ENCODE measurements around the gene GPR82.

The GPR82 gene

GRCh38 chrX:41730081-41730480 is 6.1 kb downstream of the GPR82 start:
- Histone ChIP-seq H3K9me3 (no peaks in the 10 kb centered on the region), H3K4me1 (peaks cover 7% of the 10 kb centered on the region), H3K27me3 (ENCODE audit: low read depth) (no peaks in the 10 kb centered on the region), H3K36me3 (replicated peaks) (no peaks in the 10 kb centered on the region), H3K4me3 (no peak overlapping the region)
- in situ Hi-C loops (cut with MboI; ENCODE audit: low sequenced_read_pairs): no loop called here
- DNase-seq (ENCODE audit: low spot score in 2 of 2): no peak

GRCh38 chrX:41732260-41732659 is 8.3 kb downstream of the GPR82 start:
- in situ Hi-C loops (cut with MboI; ENCODE audit: low sequenced_read_pairs): no loop called here
- Histone ChIP-seq H3K36me3 (replicated peaks) (no peaks in the 10 kb centered on the region), H3K9me3 (no peaks in the 10 kb centered on the region), H3K27me3 (ENCODE audit: low read depth) (no peaks in the 10 kb centered on the region), H3K4me1 (peaks cover 10% of the 10 kb centered on the region), H3K4me3 (no peak overlapping the region)
- no peak for DNase-seq (ENCODE audit: low spot score in 2 of 2)

- no peak for DNase-seq (ENCODE audit: low spot score in 2 of 2)
- peaks cover 10% of the 10 kb centered on the region for H3K4me1 ChIP-seq
- H3K9me3 ChIP-seq: no peaks in the 10 kb centered on the region
- H3K27me3 ChIP-seq (ENCODE audit: low read depth): no peaks in the 10 kb centered on the region
- in situ Hi-C loops (cut with MboI; ENCODE audit: low sequenced_read_pairs): no loop called here
- no peaks in the 10 kb centered on the region for H3K36me3 ChIP-seq (replicated peaks)
- H3K4me3 ChIP-seq: no peak overlapping the region
Observed at GRCh38 chrX:41733939-41734338, 10.0 kb downstream of the GPR82 start.

GRCh38 chrX:41734530-41734929 is 10.5 kb downstream of the GPR82 start:
- DNase-seq (ENCODE audit: low spot score in 2 of 2): peak; percentile 40 to 49
- H3K4me1 ChIP-seq: peaks cover 10% of the 10 kb centered on the region
- no peaks in the 10 kb centered on the region for H3K27me3 ChIP-seq (ENCODE audit: low read depth)
- H3K4me3 ChIP-seq: no peak overlapping the region
- in situ Hi-C loops (cut with MboI; ENCODE audit: low sequenced_read_pairs): no loop called here
- H3K9me3 ChIP-seq: no peaks in the 10 kb centered on the region
- no peaks in the 10 kb centered on the region for H3K36me3 ChIP-seq (replicated peaks)

- Histone ChIP-seq H3K4me3 (no peak overlapping the region), H3K4me1 (peaks cover 28% of the 10 kb centered on the region), H3K36me3 (replicated peaks) (no peaks in the 10 kb centered on the region), H3K27me3 (ENCODE audit: low read depth) (no peaks in the 10 kb centered on the region), H3K9me3 (no peaks in the 10 kb centered on the region)
- DNase-seq (ENCODE audit: low spot score in 2 of 2): no peak
- in situ Hi-C loops (cut with MboI; ENCODE audit: low sequenced_read_pairs): no loop called here
Observed at GRCh38 chrX:41737065-41737464, 13.1 kb downstream of the GPR82 start.

GRCh38 chrX:41739871-41740270 is 15.9 kb downstream of the GPR82 start:
- no peak for DNase-seq (ENCODE audit: low spot score in 2 of 2)
- in situ Hi-C loops (cut with MboI; ENCODE audit: low sequenced_read_pairs): no loop called here
- Histone ChIP-seq H3K4me3 (no peak overlapping the region), H3K4me1 (peaks cover 21% of the 10 kb centered on the region), H3K36me3 (replicated peaks) (no peaks in the 10 kb centered on the region), H3K9me3 (no peaks in the 10 kb centered on the region), H3K27me3 (ENCODE audit: low read depth) (no peaks in the 10 kb centered on the region)

- H3K9me3 ChIP-seq: no peaks in the 10 kb centered on the region
- no peaks in the 10 kb centered on the region for H3K36me3 ChIP-seq (replicated peaks)
- DNase-seq (ENCODE audit: low spot score in 2 of 2): no peak
- H3K4me3 ChIP-seq: no peak overlapping the region
- H3K27me3 ChIP-seq (ENCODE audit: low read depth): no peaks in the 10 kb centered on the region
- peaks cover 3% of the 10 kb centered on the region; the same call in 1 of the 2 replicates for H3K4me1 ChIP-seq
- in situ Hi-C loops (cut with MboI; ENCODE audit: low sequenced_read_pairs): loop anchor here (25.0 kb wide), 1 partner anchor 188 kb away; no protein-coding TSS in a partner anchor
Observed at GRCh38 chrX:41750716-41751115, 26.7 kb downstream of the GPR82 start.

GRCh38 chrX:41758401-41758800 is 34.4 kb downstream of the GPR82 start:
- Histone ChIP-seq H3K4me1 (peaks cover 22% of the 10 kb centered on the region), H3K4me3 (no peak overlapping the region), H3K27me3 (ENCODE audit: low read depth) (no peaks in the 10 kb centered on the region), H3K9me3 (no peaks in the 10 kb centered on the region), H3K36me3 (replicated peaks) (no peaks in the 10 kb centered on the region)
- DNase-seq (ENCODE audit: low spot score in 2 of 2): peak; percentile 55 to 61
- in situ Hi-C loops (cut with MboI; ENCODE audit: low sequenced_read_pairs): loop anchor here (25.0 kb wide), 1 partner anchor 196 kb away; no protein-coding TSS in a partner anchor

- in situ Hi-C loops (cut with MboI; ENCODE audit: low sequenced_read_pairs): loop anchor here (25.0 kb wide), 1 partner anchor 198 kb away; no protein-coding TSS in a partner anchor
- no peak overlapping the region for H3K4me3 ChIP-seq
- no peaks in the 10 kb centered on the region for H3K36me3 ChIP-seq (replicated peaks)
- H3K4me1 ChIP-seq: peaks cover 22% of the 10 kb centered on the region
- no peaks in the 10 kb centered on the region for H3K27me3 ChIP-seq (ENCODE audit: low read depth)
- no peaks in the 10 kb centered on the region for H3K9me3 ChIP-seq
- DNase-seq (ENCODE audit: low spot score in 2 of 2): peak; percentile 46 to 61
Observed at GRCh38 chrX:41759817-41760216, 35.8 kb downstream of the GPR82 start.

- DNase-seq (ENCODE audit: low spot score in 2 of 2): no peak
- peaks cover 22% of the 10 kb centered on the region for H3K4me1 ChIP-seq
- in situ Hi-C loops (cut with MboI; ENCODE audit: low sequenced_read_pairs): loop anchor here (25.0 kb wide), 1 partner anchor 199 kb away; no protein-coding TSS in a partner anchor
- no peaks in the 10 kb centered on the region for H3K36me3 ChIP-seq (replicated peaks)
- H3K4me3 ChIP-seq: no peak overlapping the region
- no peaks in the 10 kb centered on the region for H3K27me3 ChIP-seq (ENCODE audit: low read depth)
- H3K9me3 ChIP-seq: no peaks in the 10 kb centered on the region
Observed at GRCh38 chrX:41761169-41761568, 37.2 kb downstream of the GPR82 start.

GRCh38 chrX:41761702-41762101 is 37.7 kb downstream of the GPR82 start:
- Histone ChIP-seq H3K36me3 (replicated peaks) (no peaks in the 10 kb centered on the region), H3K4me1 (peaks cover 22% of the 10 kb centered on the region), H3K9me3 (no peaks in the 10 kb centered on the region), H3K4me3 (no peak overlapping the region), H3K27me3 (ENCODE audit: low read depth) (no peaks in the 10 kb centered on the region)
- in situ Hi-C loops (cut with MboI; ENCODE audit: low sequenced_read_pairs): loop anchor here (25.0 kb wide), 1 partner anchor 199 kb away; no protein-coding TSS in a partner anchor
- DNase-seq (ENCODE audit: low spot score in 2 of 2): no peak

- Histone ChIP-seq H3K4me3 (no peak overlapping the region), H3K27me3 (ENCODE audit: low read depth) (no peaks in the 10 kb centered on the region), H3K9me3 (no peaks in the 10 kb centered on the region), H3K36me3 (replicated peaks) (no peaks in the 10 kb centered on the region), H3K4me1 (peaks cover 9% of the 10 kb centered on the region)
- in situ Hi-C loops (cut with MboI; ENCODE audit: low sequenced_read_pairs): loop anchor here (25.0 kb wide), 1 partner anchor 1783 kb away; no protein-coding TSS in a partner anchor
- peak; percentile 13 to 43 for DNase-seq (ENCODE audit: low spot score in 2 of 2)
Observed at GRCh38 chrX:41779030-41779564, 55.1 kb downstream of the GPR82 start.
